ENCODE measurements around the gene UNC13D. TPM values are rescaled to one million over a fixed set of nuclear protein-coding genes. Genes with fewer than 3 reads are reported as not detected.
"Not testable (repeated sequence)": the region's sequence is repeated elsewhere in the genome, so short reads cannot be mapped to it uniquely, and the experiment has no call there.

The UNC13D gene
- total and polyA plus RNA-seq, 2 experiments from 2014 or later: 10.8 to 14.8 TPM

GRCh38 chr17:75872434-75873351 is 28.5 kb upstream of the UNC13D start:
- TF ChIP-seq CTCF (IDR thresholded peaks at IDR 0.05; ENCODE audit: low read depth, low read length): no peak
- H3K9me3 ChIP-seq (ENCODE audit: low read depth): no peaks in the 10 kb centered on the region
- peak overlapping the region; percentile 85 for H3K27ac ChIP-seq
- peak; percentile 77 to 83 for DNase-seq (ENCODE audit: low read depth in 1 of 2, low spot score in 1 of 2)
- peaks cover 15% of the 10 kb centered on the region for H3K4me1 ChIP-seq (ENCODE audit: low read depth)
- peaks cover 16% of the 10 kb centered on the region for H3K27me3 ChIP-seq
- no peaks in the 10 kb centered on the region for H3K36me3 ChIP-seq
- no peak overlapping the region for H3K4me3 ChIP-seq

DNA sequence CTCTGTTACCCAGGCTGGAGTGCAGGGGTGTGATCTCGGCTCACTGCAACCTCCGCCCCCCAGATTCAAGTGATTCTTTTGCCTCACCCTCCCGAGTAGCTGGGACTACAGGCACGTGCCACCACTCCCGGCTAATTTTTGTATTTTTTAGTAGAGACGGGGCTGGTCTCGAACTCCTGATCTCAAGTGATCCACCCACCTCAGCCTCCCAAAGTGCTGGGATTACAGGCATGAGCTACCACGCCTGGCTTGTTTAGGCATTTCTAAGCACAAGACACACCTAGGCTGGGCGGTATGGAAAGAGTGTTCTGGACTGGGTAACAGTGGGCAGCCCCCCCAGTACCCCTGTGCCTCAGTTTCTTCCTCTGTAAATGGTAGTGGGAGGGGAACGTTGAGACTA is 26.0 kb upstream of the UNC13D start:
- H3K4me3 ChIP-seq; H3K36me3 ChIP-seq; H3K27me3 ChIP-seq; H3K9me3 ChIP-seq (ENCODE audit: low read depth); H3K27ac ChIP-seq; DNase-seq (ENCODE audit: low read depth in 1 of 2, low spot score in 1 of 2): not testable (repeated sequence)
- H3K4me1 ChIP-seq (ENCODE audit: low read depth): peaks cover 15% of the 10 kb centered on the region

DNA sequence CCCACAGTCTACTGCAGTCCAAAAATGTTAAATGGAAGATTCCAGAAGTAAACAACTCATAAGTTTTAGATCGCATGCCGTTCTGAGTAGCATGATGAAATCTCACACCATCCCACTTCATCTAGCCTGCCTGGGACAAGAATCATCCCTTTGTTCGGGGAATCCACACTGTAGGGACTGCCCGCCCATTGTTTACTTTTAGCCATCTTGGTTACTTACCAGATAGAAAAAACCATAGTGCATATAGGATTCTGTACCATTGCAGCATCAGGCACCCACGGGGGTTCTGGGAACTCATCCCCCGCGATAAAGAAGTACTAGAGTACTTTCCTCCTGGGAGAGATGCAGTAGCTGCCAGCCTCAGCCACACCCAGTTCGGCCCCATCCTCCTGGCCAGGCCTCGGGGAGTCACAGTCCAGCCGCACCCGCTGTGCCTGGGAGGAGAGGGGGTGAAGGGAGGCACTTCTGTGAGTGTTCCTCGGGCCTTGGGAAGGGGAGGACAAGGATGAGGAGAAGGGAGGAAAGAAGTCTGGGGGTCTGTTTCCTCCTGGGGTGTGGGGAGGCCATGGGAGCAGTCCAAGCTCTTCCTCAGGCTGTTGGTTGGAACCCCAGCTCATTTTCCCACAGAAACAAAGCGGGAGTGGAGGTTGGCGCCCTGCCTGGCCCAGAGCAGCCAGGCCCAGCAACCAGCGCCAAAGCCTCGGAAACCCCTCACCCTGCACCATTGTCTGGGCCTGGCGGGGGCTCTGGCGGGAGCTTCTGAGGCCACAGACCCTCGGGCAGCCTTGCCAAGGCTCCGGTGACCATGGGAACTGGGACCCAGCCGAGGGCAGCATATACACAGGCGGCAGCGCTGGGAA is 25.3 kb upstream of the UNC13D start:
- Histone ChIP-seq H3K4me3 (no peak overlapping the region), H3K27ac (no peak overlapping the region), H3K27me3 (no peaks in the 10 kb centered on the region), H3K4me1 (ENCODE audit: low read depth) (peaks cover 15% of the 10 kb centered on the region), H3K36me3 (no peaks in the 10 kb centered on the region), H3K9me3 (ENCODE audit: low read depth) (no peaks in the 10 kb centered on the region)
- no peak for TF ChIP-seq CTCF (IDR thresholded peaks at IDR 0.05; ENCODE audit: low read depth, low read length)
- peak in 1 of 2 donors; percentile 83 for DNase-seq (ENCODE audit: low read depth in 1 of 2, low spot score in 1 of 2)

GRCh38 chr17:75868730-75869281 is 24.6 kb upstream of the UNC13D start:
- DNase-seq (ENCODE audit: low read depth in 1 of 2, low spot score in 1 of 2); H3K9me3 ChIP-seq (ENCODE audit: low read depth); H3K36me3 ChIP-seq; H3K4me3 ChIP-seq; H3K27ac ChIP-seq; H3K27me3 ChIP-seq: not testable (repeated sequence)
- H3K4me1 ChIP-seq (ENCODE audit: low read depth): peaks cover 15% of the 10 kb centered on the region

GRCh38 chr17:75865404-75866188 is 21.4 kb upstream of the UNC13D start:
- not testable (repeated sequence) for DNase-seq (ENCODE audit: low read depth in 1 of 2, low spot score in 1 of 2); H3K9me3 ChIP-seq (ENCODE audit: low read depth); H3K27me3 ChIP-seq; H3K36me3 ChIP-seq; H3K4me3 ChIP-seq; H3K4me1 ChIP-seq (ENCODE audit: low read depth); H3K27ac ChIP-seq

DNA sequence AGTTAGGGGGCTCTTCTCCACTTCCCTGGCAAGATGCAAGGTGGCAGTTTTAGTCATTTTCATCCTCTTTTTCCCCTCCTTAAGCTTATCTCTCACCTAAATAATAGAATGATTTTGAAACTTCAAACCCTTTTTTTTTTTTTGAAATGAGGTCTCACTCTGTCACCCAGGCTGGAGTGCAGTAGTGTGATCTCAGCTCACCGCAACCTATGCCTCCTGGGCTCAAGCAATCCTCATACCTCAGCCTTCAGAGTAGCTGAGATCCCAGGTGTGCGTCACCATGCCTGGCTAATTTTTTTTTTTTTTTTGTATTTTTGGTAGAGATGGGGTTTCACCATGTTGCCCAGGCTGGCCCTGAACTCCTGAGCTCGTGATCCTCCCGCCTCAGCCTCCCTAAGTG is 20.7 kb upstream of the UNC13D start:
- H3K27ac ChIP-seq; H3K36me3 ChIP-seq; H3K27me3 ChIP-seq; H3K9me3 ChIP-seq (ENCODE audit: low read depth); DNase-seq (ENCODE audit: low read depth in 1 of 2, low spot score in 1 of 2); H3K4me1 ChIP-seq (ENCODE audit: low read depth); H3K4me3 ChIP-seq: not testable (repeated sequence)

GRCh38 chr17:75864448-75864871 is 20.3 kb upstream of the UNC13D start:
- Histone ChIP-seq H3K36me3 (no peaks in the 10 kb centered on the region), H3K4me1 (ENCODE audit: low read depth) (no peaks in the 10 kb centered on the region), H3K9me3 (ENCODE audit: low read depth) (no peaks in the 10 kb centered on the region), H3K27me3 (no peaks in the 10 kb centered on the region), H3K4me3 (no peak overlapping the region), H3K27ac (no peak overlapping the region)
- TF ChIP-seq CTCF (IDR thresholded peaks at IDR 0.05; ENCODE audit: low read depth, low read length): no peak
- DNase-seq (ENCODE audit: low read depth in 1 of 2, low spot score in 1 of 2): peak in 1 of 2 donors; percentile 88

Measured in cardiac muscle cell (in vitro differentiated cells and primary cell).